A549 treated with CpdA at 1 μM for 4 hours (cell line): Measurements from ENCODE around the gene STX4. TPM values are rescaled to one million over a fixed set of nuclear protein-coding genes. Genes with fewer than 3 reads are reported as not detected.

Experiments used
- total RNA-seq: library from RNA; stranded (reverse); fragments of 200-300 nt; extraction: Qiagen RNA extraction; gene quantifications from 5 replicates; pipeline ENCODE4 v1.2.3, GENCODE V29; 2022; ENCODE audit warnings: low read depth

STX4 gene
- total RNA-seq, result 62.0 to 77.3 TPM (median 76.2 TPM) in 5 replicates

GRCh38 chr16:31032736-31033708, at the start of gene STX4:
Gene STX4, plus strand, starts transcription at chr16:31033558. Its CDS starts 248 bp downstream, at chr16:31033806.

GRCh38 chr16:30984669-30985400, 48.5 kb upstream of the STX4 start, which contains the start of gene HSD3B7:
Gene HSD3B7, plus strand, starts transcription at chr16:30985207. Its CDS starts 452 bp downstream, at chr16:30985659.

GRCh38 chr16:31010585-31011325, 22.6 kb upstream of the STX4 start, which contains the start of gene STX1B:
Gene STX1B, minus strand, starts transcription at chr16:31010638. Its CDS starts 242 bp downstream, at chr16:31010396.

GRCh38 chr16:31073970-31074813, 40.8 kb downstream of the STX4 start, which contains the start of the genes ZNF646 and ZNF668:
Gene ZNF646, plus strand, starts transcription at chr16:31074422. Its CDS starts 1,903 bp downstream, at chr16:31076325.
Gene ZNF668, minus strand, starts transcription at chr16:31074240. Its CDS starts 9,781 bp downstream, at chr16:31064459.

GRCh38 chr16:31088459-31089183, 55.3 kb downstream of the STX4 start, which contains the start of gene PRSS53:
Gene PRSS53, minus strand, starts transcription at chr16:31088943. Its CDS starts 134 bp downstream, at chr16:31088809.

Other genes with a start within 250 kb of the STX4 start
- 15.6 to 19.2 TPM (median 16.4 TPM) in 5 replicates for gene ZNF629, start 246.4 kb upstream of the STX4 start, total RNA-seq
- gene BCL7C, start 139.5 kb upstream of the STX4 start, total RNA-seq, result 24.3 to 38.7 TPM (median 36.4 TPM) in 5 replicates
- gene CTF1, start 136.9 kb upstream of the STX4 start, total RNA-seq, result 0.09 to 0.23 TPM (median 0.16 TPM) in 4 of 5 replicates, not detected in the other
- gene FBXL19, start 110.0 kb upstream of the STX4 start, total RNA-seq, result 16.3 to 25.2 TPM (median 21.8 TPM) in 5 replicates
- 12.1 to 15.0 TPM (median 13.6 TPM) in 5 replicates for gene ORAI3, start 84.5 kb upstream of the STX4 start, total RNA-seq
- 17.6 to 24.3 TPM (median 21.8 TPM) in 5 replicates for gene SETD1A, start 75.8 kb upstream of the STX4 start, total RNA-seq
- 12.5 to 17.3 TPM (median 14.7 TPM) in 5 replicates for gene HSD3B7, start 48.4 kb upstream of the STX4 start, total RNA-seq
- gene STX1B, start 22.9 kb upstream of the STX4 start, total RNA-seq, result 1.4 to 2.2 TPM (median 1.7 TPM) in 5 replicates
- 15.6 to 22.1 TPM (median 16.6 TPM) in 5 replicates for gene ZNF668, start 40.7 kb downstream of the STX4 start, total RNA-seq
- 9.3 to 11.3 TPM (median 9.8 TPM) in 5 replicates for gene ZNF646, start 40.9 kb downstream of the STX4 start, total RNA-seq
- 0.78 to 2.7 TPM (median 1.4 TPM) in 5 replicates for gene PRSS53, start 55.4 kb downstream of the STX4 start, total RNA-seq
- 93.5 to 141 TPM (median 138 TPM) in 5 replicates for gene VKORC1, start 61.2 kb downstream of the STX4 start, total RNA-seq
- 35.8 to 51.3 TPM (median 41.7 TPM) in 5 replicates for gene BCKDK, start 74.8 kb downstream of the STX4 start, total RNA-seq
- 34.5 to 39.9 TPM (median 37.7 TPM) in 5 replicates for gene KAT8, start 84.1 kb downstream of the STX4 start, total RNA-seq
- gene PRSS8, start 102.2 kb downstream of the STX4 start, total RNA-seq, result 0.21 to 0.33 TPM (median 0.24 TPM) in 5 replicates
- gene PRSS36, start 116.5 kb downstream of the STX4 start, total RNA-seq, result 0.35 to 1.1 TPM (median 0.70 TPM) in 5 replicates
- gene FUS, start 146.6 kb downstream of the STX4 start, total RNA-seq, result 510 to 596 TPM (median 534 TPM) in 5 replicates
- gene PYCARD, start 169.2 kb downstream of the STX4 start, total RNA-seq, result 24.0 to 44.0 TPM (median 40.3 TPM) in 5 replicates
- 0.01 to 0.16 TPM (median 0.03 TPM) in 4 of 5 replicates, not detected in the other for gene TRIM72, start 180.6 kb downstream of the STX4 start, total RNA-seq
- not detected in 5 replicates for gene PYDC1, start 183.6 kb downstream of the STX4 start, total RNA-seq
- gene ITGAM, start 226.4 kb downstream of the STX4 start, total RNA-seq, result 2.2 to 3.4 TPM (median 2.8 TPM) in 5 replicates